Endothelial cell of umbilical vein (primary cell): ENCODE measurements around the gene TLN1. TPM values are rescaled to one million over a fixed set of nuclear protein-coding genes. Genes with fewer than 3 reads are reported as not detected.

Source experiments
- BruUV-seq: library from RNA; stranded (reverse); fragments of 400-500 nt; replicated peaks from 2 replicates; lab custom pipeline; 2021; lab: Mats Ljungman, UMichigan
- CTCF ChIA-PET: fragments of 300-600, 350-600 bp; sonication (Branson Sonifier 250); formaldehyde crosslinking; loops from one replicate; lab custom pipeline; 2021; ENCODE audit warnings: antibody characterized with exemption, inconsistent platforms; lab: Charles Lee
- POLR2A ChIA-PET: fragments of 300-600, 350-600 bp; sonication (Branson Sonifier 250); formaldehyde crosslinking; loops from one replicate; lab custom pipeline; 2021; ENCODE audit warnings: antibody characterized with exemption, inconsistent platforms; lab: Charles Lee
- DNase-seq: peaks from one replicate; pipeline ENCODE4 v3.0.0-alpha.2; 2011; ENCODE audit warnings: low read depth, low spot score
- FAIRE-seq: peaks from 2 replicates; lab custom pipeline; 2011; peaks lifted over from hg19 to GRCh38; lab: Jason Lieb, UNC
- H2AFZ ChIP-seq: 2 replicates; pipeline ENCODE4 v1.6.0; 2012; ENCODE audit warnings: low read depth, low read length, control low read depth, inconsistent platforms
- H3K27ac ChIP-seq: 2 replicates; pipeline ENCODE4 v1.5.1; 2011; ENCODE audit warnings: low read depth, mild to moderate bottlenecking, control low read depth, low read length, moderate library complexity; ENCODE audit not compliant: insufficient read depth
- H3K27me3 ChIP-seq, 2 experiments: 2 replicates each; pipeline versions ENCODE4 v1.6.0 to v1.6.1; 2011; ENCODE audit warnings: low read length in 2 of 2, mixed read lengths in 1 of 2; ENCODE audit not compliant: control insufficient read depth in 2 of 2, insufficient read depth in 2 of 2
- H3K36me3 ChIP-seq, 2 experiments: 2 replicates in 1 of 2; 3 replicates in 1 of 2; pipeline ENCODE4 v1.5.1; 2011; ENCODE audit warnings: low read length in 2 of 2, mild to moderate bottlenecking in 1 of 2, moderate library complexity in 1 of 2; ENCODE audit not compliant: control insufficient read depth in 2 of 2, insufficient read depth in 2 of 2; ENCODE audit errors: extremely low read depth in 1 of 2
- H3K4me1 ChIP-seq: 3 replicates; pipeline ENCODE4 v1.5.1; 2011; ENCODE audit warnings: mild to moderate bottlenecking, low read length; ENCODE audit not compliant: control insufficient read depth, insufficient read depth; ENCODE audit errors: extremely low read depth
- H3K4me2 ChIP-seq: 2 replicates; pipeline ENCODE4 v1.6.1; 2011; ENCODE audit warnings: low read length, control low read depth, mixed read lengths; ENCODE audit not compliant: insufficient read depth
- H3K4me3 ChIP-seq, 3 experiments: fragments of 200-600 bp in 1 of 3; sonication (generic), shearing (Covaris generic) in 1 of 3; replicated peaks in 1 of 3; 2 replicates each; pipeline ENCODE4 v1.5.1; 2011 to 2016; ENCODE audit warnings: control low read depth in 3 of 3, low read length in 3 of 3, mild to moderate bottlenecking in 2 of 3, inconsistent platforms in 1 of 3, low read depth in 1 of 3, moderate library complexity in 1 of 3; ENCODE audit not compliant: insufficient read depth in 1 of 3
- H3K79me2 ChIP-seq: 2 replicates; pipeline ENCODE4 v1.6.0; 2012; ENCODE audit warnings: low read length, inconsistent platforms; ENCODE audit not compliant: control insufficient read depth, insufficient read depth
- H3K9ac ChIP-seq: replicated peaks from 2 replicates; pipeline ENCODE3; 2011; ENCODE audit warnings: low read length, control low read depth; ENCODE audit not compliant: insufficient read depth; ENCODE audit errors: extremely low read depth
- H3K9me1 ChIP-seq: replicated peaks from 3 replicates; pipeline ENCODE4 v1.6.0; 2011; ENCODE audit warnings: mild to moderate bottlenecking, low read length; ENCODE audit not compliant: control insufficient read depth, insufficient read depth; ENCODE audit errors: extremely low read depth
- H3K9me3 ChIP-seq: replicated peaks from 2 replicates; pipeline ENCODE4 v1.5.1; 2012; ENCODE audit warnings: low read length, inconsistent platforms; ENCODE audit not compliant: control insufficient read depth, insufficient read depth
- H4K20me1 ChIP-seq: replicated peaks from 2 replicates; pipeline ENCODE3; 2011; ENCODE audit warnings: mild to moderate bottlenecking, low read length; ENCODE audit not compliant: control insufficient read depth, insufficient read depth; ENCODE audit errors: extremely low read depth
- EZH2 ChIP-seq: IDR thresholded peaks from 2 replicates; pipeline ENCODE4 v1.6.1; 2012; ENCODE audit warnings: borderline replicate concordance, low read depth, mild to moderate bottlenecking, moderate library complexity, low read length, inconsistent platforms; ENCODE audit not compliant: severe bottlenecking
- FOS ChIP-seq: IDR thresholded peaks from 2 replicates; pipeline ENCODE4 v1.6.1; 2011; ENCODE audit warnings: mild to moderate bottlenecking, low read length, moderate library complexity, borderline replicate concordance; ENCODE audit not compliant: insufficient read depth
- GATA2 ChIP-seq: IDR thresholded peaks from 2 replicates; pipeline ENCODE4 v1.7.0; 2011; ENCODE audit warnings: low read depth, mild to moderate bottlenecking, moderate library complexity, mixed read lengths, low read length; ENCODE audit not compliant: insufficient read length, insufficient read depth
- JUN ChIP-seq: IDR thresholded peaks from 2 replicates; pipeline ENCODE4 v1.6.1; 2011; ENCODE audit warnings: borderline replicate concordance, low read depth; ENCODE audit not compliant: insufficient read length, insufficient read depth
- MYC ChIP-seq: IDR thresholded peaks from one replicate; pipeline ENCODE4 v1.6.1; 2011; ENCODE audit warnings: mild to moderate bottlenecking, low read depth, low read length
- POLR2A ChIP-seq: IDR thresholded peaks from 2 replicates; pipeline ENCODE4 v1.6.1; 2012; ENCODE audit warnings: low read depth, mild to moderate bottlenecking, control low read depth, low read length
- POLR2AphosphoS5 ChIP-seq: IDR thresholded peaks from 2 replicates; pipeline ENCODE4 v1.6.1; 2012; ENCODE audit warnings: low read depth, mild to moderate bottlenecking, control low read depth, low read length, moderate library complexity; ENCODE audit not compliant: insufficient read depth
- dilution Hi-C: fragments of 300-500 bp; cut with MboI; formaldehyde crosslinking; loops from one replicate; pipeline ENCODE4 v1.15.0; 2019; ENCODE audit warnings: low sequenced_read_pairs; ENCODE audit not compliant: extremely low pct_ligation_motif_present
- intact Hi-C: fragments of 100-400 bp; cut with micrococcal nuclease; formaldehyde crosslinking; loops from one replicate; pipeline ENCODE4 v1.10.0; 2022
- polyA plus RNA-seq, 4 experiments: library from polyadenylated mRNA; depleted of rRNA in 3 of 4; stranded (reverse) in 3 of 4; unstranded in 1 of 4; fragments of >200 nt; gene quantifications; 2 replicates each; pipeline versions ENCODE4 v1.2.1 to v1.2.3, GENCODE V29; 2011 to 2012; ENCODE audit warnings: missing spikeins in 1 of 4
- total RNA-seq: library from RNA; stranded (reverse); gene quantifications from 2 replicates; pipeline ENCODE4 v1.2.3, GENCODE V29; 2021
- TF ChIP-seq, protein P1 (sequence below), 2 donors: IDR thresholded peaks; 1 replicate in 1 of 2; 2 replicates in 1 of 2; pipeline ENCODE4 v1.5.1; 2011; ENCODE audit warnings: low read length in 2 of 2, mild to moderate bottlenecking in 2 of 2, moderate library complexity in 2 of 2, control low read depth in 1 of 2, inconsistent platforms in 1 of 2, low read depth in 1 of 2; ENCODE audit not compliant: insufficient read depth in 1 of 2; ENCODE audit errors: extremely low read depth in 1 of 2
- TF ChIP-seq, protein P2 (sequence below): IDR thresholded peaks from 2 replicates; pipeline ENCODE4 v1.6.1; 2011; ENCODE audit not compliant: insufficient read depth, insufficient read length

The TLN1 gene
- total and polyA plus RNA-seq, 2 donors (not counting 3 experiments of a cell fraction or from before 2014, with no cell fraction given): 120 to 450 TPM

DNA sequence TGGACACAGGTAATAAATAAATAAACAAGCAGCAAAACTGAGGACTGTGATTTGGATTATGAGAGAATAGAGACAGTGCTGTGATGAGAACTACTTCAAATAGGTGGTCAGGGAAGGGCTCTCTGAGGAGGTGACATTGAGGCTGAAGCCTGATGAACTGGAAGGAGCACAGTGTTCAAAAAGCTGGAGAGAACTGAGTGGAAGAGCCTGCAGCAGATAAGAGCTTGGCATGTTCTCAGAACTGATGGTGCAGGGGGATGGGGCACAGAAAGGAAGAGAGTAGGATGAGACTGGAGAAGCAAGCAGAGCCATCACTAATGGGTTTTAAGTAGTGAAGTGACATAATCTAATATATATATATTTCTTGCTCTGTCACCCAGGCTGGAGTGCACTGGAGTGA lies 31.1 kb downstream of the TLN1 start:
- no peak overlapping the region for H3K27ac ChIP-seq
- no TSS peak for BruUV-seq
- TF ChIP-seq, protein P1, sequence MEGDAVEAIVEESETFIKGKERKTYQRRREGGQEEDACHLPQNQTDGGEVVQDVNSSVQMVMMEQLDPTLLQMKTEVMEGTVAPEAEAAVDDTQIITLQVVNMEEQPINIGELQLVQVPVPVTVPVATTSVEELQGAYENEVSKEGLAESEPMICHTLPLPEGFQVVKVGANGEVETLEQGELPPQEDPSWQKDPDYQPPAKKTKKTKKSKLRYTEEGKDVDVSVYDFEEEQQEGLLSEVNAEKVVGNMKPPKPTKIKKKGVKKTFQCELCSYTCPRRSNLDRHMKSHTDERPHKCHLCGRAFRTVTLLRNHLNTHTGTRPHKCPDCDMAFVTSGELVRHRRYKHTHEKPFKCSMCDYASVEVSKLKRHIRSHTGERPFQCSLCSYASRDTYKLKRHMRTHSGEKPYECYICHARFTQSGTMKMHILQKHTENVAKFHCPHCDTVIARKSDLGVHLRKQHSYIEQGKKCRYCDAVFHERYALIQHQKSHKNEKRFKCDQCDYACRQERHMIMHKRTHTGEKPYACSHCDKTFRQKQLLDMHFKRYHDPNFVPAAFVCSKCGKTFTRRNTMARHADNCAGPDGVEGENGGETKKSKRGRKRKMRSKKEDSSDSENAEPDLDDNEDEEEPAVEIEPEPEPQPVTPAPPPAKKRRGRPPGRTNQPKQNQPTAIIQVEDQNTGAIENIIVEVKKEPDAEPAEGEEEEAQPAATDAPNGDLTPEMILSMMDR (IDR thresholded peaks at IDR 0.05; ENCODE audit: extremely low read depth in 1 of 2, insufficient read depth in 1 of 2, low read depth in 1 of 2, low read length in 2 of 2): no peak
- no peak for TF ChIP-seq POLR2AphosphoS5
- H3K9ac ChIP-seq: no peak overlapping the region
- intact Hi-C loops (no loop called here), dilution Hi-C loops (no loop called here)
- H3K27me3 ChIP-seq: no peaks in the 10 kb centered on the region
- no peaks in the 10 kb centered on the region for H3K4me1 ChIP-seq
- H3K9me1 ChIP-seq: no peaks in the 10 kb centered on the region
- no peaks in the 10 kb centered on the region for H3K79me2 ChIP-seq
- H3K36me3 ChIP-seq: peaks cover 60 to 90% of the 10 kb centered on the region in 2 experiments
- no peaks in the 10 kb centered on the region for H4K20me1 ChIP-seq
- no peaks in the 10 kb centered on the region for H3K9me3 ChIP-seq
- no peak overlapping the region for H3K4me3 ChIP-seq
- ChIA-PET POLR2A (no interaction called here), CTCF (interaction anchor here (0.7 to 1.3 kb wide), 4 partner anchors 11 to 45 kb away, joined by 3 to 4 read pairs (median 3); no protein-coding TSS in a partner anchor)
- DNase-seq (no peak), FAIRE-seq (no peak)
- H3K4me2 ChIP-seq: no peak overlapping the region
- H2AFZ ChIP-seq: no peak overlapping the region

DNA sequence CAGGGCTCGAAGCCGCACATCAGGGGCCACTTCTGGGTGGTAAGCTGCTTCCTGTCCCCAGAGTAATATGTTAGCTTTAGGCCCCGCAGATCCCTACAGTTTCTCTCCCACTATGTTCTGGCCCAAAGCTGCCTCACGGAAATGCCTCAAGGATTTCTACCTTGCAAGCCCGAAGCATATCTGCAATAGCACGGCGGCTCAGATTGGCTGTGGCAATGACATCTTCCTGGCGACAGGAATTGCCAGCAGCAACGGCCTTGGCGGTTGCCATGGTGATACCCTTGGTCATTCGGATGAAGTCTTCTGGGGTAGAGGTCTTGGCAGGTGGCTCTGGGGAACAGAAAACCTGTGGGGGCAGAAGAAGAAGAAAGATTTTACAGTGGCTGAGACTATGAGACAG lies 32.0 kb downstream of the TLN1 start:
- CTCF ChIA-PET: interaction anchor here (5.4 kb wide), 1 partner anchor 18 kb away, joined by 53 read pairs; no protein-coding TSS in a partner anchor
- Histone ChIP-seq H2AFZ (no peak overlapping the region), H3K79me2 (no peaks in the 10 kb centered on the region), H3K36me3 (peaks cover 58 to 82% of the 10 kb centered on the region in 2 experiments), H3K9me3 (no peaks in the 10 kb centered on the region), H3K9me1 (no peaks in the 10 kb centered on the region), H3K4me1 (no peaks in the 10 kb centered on the region), H3K4me3 (no peak overlapping the region), H3K27me3 (no peaks in the 10 kb centered on the region), H3K9ac (no peak overlapping the region), H3K27ac (no peak overlapping the region), H4K20me1 (no peaks in the 10 kb centered on the region), H3K4me2 (no peak overlapping the region)
- no peak for FAIRE-seq
- POLR2A ChIA-PET: no interaction called here
- intact Hi-C loops: no loop called here
- BruUV-seq: no TSS peak
- no peak for DNase-seq
- dilution Hi-C loops: no loop called here
- TF ChIP-seq, protein P2, sequence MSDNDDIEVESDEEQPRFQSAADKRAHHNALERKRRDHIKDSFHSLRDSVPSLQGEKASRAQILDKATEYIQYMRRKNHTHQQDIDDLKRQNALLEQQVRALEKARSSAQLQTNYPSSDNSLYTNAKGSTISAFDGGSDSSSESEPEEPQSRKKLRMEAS: no peak
- no peak for TF ChIP-seq JUN
- no peak for TF ChIP-seq MYC
- no peak for TF ChIP-seq GATA2
- TF ChIP-seq FOS: no peak
- no peak for TF ChIP-seq POLR2AphosphoS5
- TF ChIP-seq, protein P1 (IDR thresholded peaks at IDR 0.05; ENCODE audit: extremely low read depth in 1 of 2, insufficient read depth in 1 of 2, low read depth in 1 of 2, low read length in 2 of 2): no peak
- no peak for TF ChIP-seq POLR2A
- TF ChIP-seq EZH2: no peak
